ENCODE data around the gene FANCL. TPM values are rescaled to one million over a fixed set of nuclear protein-coding genes. Genes with fewer than 3 reads are reported as not detected.
"Not testable (repeated sequence)": the region's sequence is repeated elsewhere in the genome, so short reads cannot be mapped to it uniquely, and the experiment has no call there.

The FANCL gene
- total RNA-seq, 6 experiments from 2014 or later, result 5.5 to 11.6 (median 7.6) TPM

- TF ChIP-seq, protein P1, sequence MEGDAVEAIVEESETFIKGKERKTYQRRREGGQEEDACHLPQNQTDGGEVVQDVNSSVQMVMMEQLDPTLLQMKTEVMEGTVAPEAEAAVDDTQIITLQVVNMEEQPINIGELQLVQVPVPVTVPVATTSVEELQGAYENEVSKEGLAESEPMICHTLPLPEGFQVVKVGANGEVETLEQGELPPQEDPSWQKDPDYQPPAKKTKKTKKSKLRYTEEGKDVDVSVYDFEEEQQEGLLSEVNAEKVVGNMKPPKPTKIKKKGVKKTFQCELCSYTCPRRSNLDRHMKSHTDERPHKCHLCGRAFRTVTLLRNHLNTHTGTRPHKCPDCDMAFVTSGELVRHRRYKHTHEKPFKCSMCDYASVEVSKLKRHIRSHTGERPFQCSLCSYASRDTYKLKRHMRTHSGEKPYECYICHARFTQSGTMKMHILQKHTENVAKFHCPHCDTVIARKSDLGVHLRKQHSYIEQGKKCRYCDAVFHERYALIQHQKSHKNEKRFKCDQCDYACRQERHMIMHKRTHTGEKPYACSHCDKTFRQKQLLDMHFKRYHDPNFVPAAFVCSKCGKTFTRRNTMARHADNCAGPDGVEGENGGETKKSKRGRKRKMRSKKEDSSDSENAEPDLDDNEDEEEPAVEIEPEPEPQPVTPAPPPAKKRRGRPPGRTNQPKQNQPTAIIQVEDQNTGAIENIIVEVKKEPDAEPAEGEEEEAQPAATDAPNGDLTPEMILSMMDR (IDR thresholded peaks at IDR 0.05), result no peak
Observed at GRCh38 chr2:58186501-58186900, 54.6 kb downstream of the FANCL start.

DNA sequence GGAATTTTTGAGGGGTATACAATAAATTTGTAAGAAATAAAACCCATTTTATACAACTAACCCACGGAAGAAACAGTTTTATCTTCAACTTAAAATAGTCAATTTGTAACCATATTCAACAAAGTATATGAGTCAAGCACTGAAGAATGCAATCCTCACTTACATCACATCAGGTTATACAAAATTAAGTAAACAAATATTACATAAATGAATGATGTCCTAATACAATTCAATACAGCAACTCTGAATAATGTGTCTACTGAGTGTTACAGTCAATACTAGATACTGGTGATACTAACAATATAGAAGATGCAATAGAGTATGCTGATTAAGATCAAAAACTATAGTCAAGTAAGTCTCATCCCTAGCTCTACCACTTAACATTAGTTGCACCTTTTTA is 58.6 kb downstream of the FANCL start:
- Mint-ChIP-seq H3K27ac (no peak overlapping the region), H3K9me3 (peaks cover 4% of the 10 kb centered on the region), H3K4me1 (ENCODE audit: low read depth) (no peaks in the 10 kb centered on the region), H3K36me3 (ENCODE audit: low read depth) (peaks cover 17% of the 10 kb centered on the region), H3K4me3 (no peak overlapping the region), H3K27me3 (ENCODE audit: insufficient read depth) (no peaks in the 10 kb centered on the region)
- DNase-seq, result no peak
- TF ChIP-seq, protein P1 (IDR thresholded peaks at IDR 0.05), result no peak

More at GRCh38 chr2:58186501-58186900, 54.6 kb downstream of the FANCL start:
- no peak for DNase-seq
- Mint-ChIP-seq H3K27me3 (ENCODE audit: insufficient read depth) (no peaks in the 10 kb centered on the region), H3K9me3 (no peaks in the 10 kb centered on the region), H3K4me1 (ENCODE audit: low read depth) (no peaks in the 10 kb centered on the region), H3K27ac (no peak overlapping the region), H3K4me3 (no peak overlapping the region), H3K36me3 (ENCODE audit: low read depth) (peaks cover 9% of the 10 kb centered on the region)

DNA sequence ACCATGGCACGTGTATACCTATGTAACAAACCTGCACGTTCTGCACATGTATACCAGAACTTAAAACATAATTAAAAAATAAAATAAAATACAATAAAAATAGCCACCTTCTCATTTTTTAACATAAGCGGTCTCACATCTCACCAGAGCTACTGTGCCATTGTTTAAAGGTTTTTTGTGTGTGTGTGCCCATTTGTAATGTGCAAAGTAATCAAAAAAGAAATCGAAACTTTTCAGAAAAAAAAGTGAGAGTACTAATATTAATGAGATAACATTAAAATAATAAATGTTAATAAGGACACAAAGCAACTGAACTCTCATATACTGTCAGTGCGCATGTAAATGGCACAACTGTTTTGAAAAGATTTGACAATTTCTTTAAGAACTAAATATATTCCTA is 60.5 kb downstream of the FANCL start:
- peaks cover 13% of the 10 kb centered on the region for H3K36me3 Mint-ChIP-seq (ENCODE audit: low read depth)
- no peaks in the 10 kb centered on the region for H3K4me1 Mint-ChIP-seq (ENCODE audit: low read depth)
- no peak for DNase-seq
- H3K27me3 Mint-ChIP-seq (ENCODE audit: insufficient read depth), result no peaks in the 10 kb centered on the region
- TF ChIP-seq, protein P1 (IDR thresholded peaks at IDR 0.05), result no peak
- peaks cover 8% of the 10 kb centered on the region for H3K9me3 Mint-ChIP-seq
- no peak overlapping the region for H3K4me3 Mint-ChIP-seq
- H3K27ac Mint-ChIP-seq, result no peak overlapping the region

- H3K36me3 Mint-ChIP-seq (ENCODE audit: low read depth), result peaks cover 13% of the 10 kb centered on the region
- not testable (repeated sequence) for H3K27me3 Mint-ChIP-seq (ENCODE audit: insufficient read depth); DNase-seq; H3K27ac Mint-ChIP-seq; H3K4me1 Mint-ChIP-seq (ENCODE audit: low read depth); H3K9me3 Mint-ChIP-seq; H3K4me3 Mint-ChIP-seq
Observed at GRCh38 chr2:58180175-58180574, 61.0 kb downstream of the FANCL start.

GRCh38 chr2:58177187-58177586 is 63.9 kb downstream of the FANCL start:
- H3K27me3 Mint-ChIP-seq (ENCODE audit: insufficient read depth); H3K4me1 Mint-ChIP-seq (ENCODE audit: low read depth); H3K27ac Mint-ChIP-seq; H3K4me3 Mint-ChIP-seq; DNase-seq: not testable (repeated sequence)
- Mint-ChIP-seq H3K36me3 (ENCODE audit: low read depth) (peaks cover 34% of the 10 kb centered on the region), H3K9me3 (peaks cover 15% of the 10 kb centered on the region)

GRCh38 chr2:58171831-58172230 is 69.3 kb downstream of the FANCL start:
- not testable (repeated sequence) for DNase-seq; H3K27me3 Mint-ChIP-seq (ENCODE audit: insufficient read depth); H3K4me3 Mint-ChIP-seq; H3K4me1 Mint-ChIP-seq (ENCODE audit: low read depth); H3K27ac Mint-ChIP-seq
- Mint-ChIP-seq H3K36me3 (ENCODE audit: low read depth) (peaks cover 40% of the 10 kb centered on the region), H3K9me3 (peaks cover 18% of the 10 kb centered on the region)

DNA sequence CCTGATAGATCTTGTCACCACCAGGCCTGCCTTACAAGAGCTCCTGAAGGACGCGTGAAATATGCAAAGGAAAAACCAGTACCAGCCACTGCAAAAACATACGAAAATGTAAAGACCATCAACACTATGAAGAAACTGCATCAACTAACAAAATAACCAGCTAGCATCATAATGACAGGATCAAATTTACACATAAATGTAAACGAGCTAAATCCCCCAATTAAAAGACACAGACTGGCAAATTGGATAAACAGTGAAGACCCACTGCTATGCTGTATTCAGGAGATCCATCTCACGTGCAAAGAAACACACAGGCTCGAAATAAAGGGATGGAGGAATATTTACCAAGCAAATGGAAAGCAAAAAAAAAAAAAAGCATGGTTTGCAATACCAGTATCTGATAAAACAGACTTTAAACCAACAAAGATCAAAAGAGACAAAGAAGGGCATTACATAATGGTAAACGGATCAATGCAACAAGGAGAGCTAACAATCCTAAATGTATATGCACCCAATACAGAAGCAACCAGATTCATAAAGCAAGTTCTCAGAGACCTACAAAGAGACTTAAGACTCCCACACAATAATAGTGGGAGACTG is 70.7 kb downstream of the FANCL start:
- H3K9me3 Mint-ChIP-seq, result peaks cover 14% of the 10 kb centered on the region
- H3K27me3 Mint-ChIP-seq (ENCODE audit: insufficient read depth); H3K27ac Mint-ChIP-seq; DNase-seq; H3K4me1 Mint-ChIP-seq (ENCODE audit: low read depth); H3K4me3 Mint-ChIP-seq: not testable (repeated sequence)
- H3K36me3 Mint-ChIP-seq (ENCODE audit: low read depth), result peaks cover 40% of the 10 kb centered on the region

- DNase-seq; H3K27ac Mint-ChIP-seq; H3K27me3 Mint-ChIP-seq (ENCODE audit: insufficient read depth); H3K4me1 Mint-ChIP-seq (ENCODE audit: low read depth); H3K4me3 Mint-ChIP-seq: not testable (repeated sequence)
- H3K9me3 Mint-ChIP-seq, result peaks cover 14% of the 10 kb centered on the region
- H3K36me3 Mint-ChIP-seq (ENCODE audit: low read depth), result peaks cover 40% of the 10 kb centered on the region
Observed at GRCh38 chr2:58169845-58170244, 71.3 kb downstream of the FANCL start.

DNA sequence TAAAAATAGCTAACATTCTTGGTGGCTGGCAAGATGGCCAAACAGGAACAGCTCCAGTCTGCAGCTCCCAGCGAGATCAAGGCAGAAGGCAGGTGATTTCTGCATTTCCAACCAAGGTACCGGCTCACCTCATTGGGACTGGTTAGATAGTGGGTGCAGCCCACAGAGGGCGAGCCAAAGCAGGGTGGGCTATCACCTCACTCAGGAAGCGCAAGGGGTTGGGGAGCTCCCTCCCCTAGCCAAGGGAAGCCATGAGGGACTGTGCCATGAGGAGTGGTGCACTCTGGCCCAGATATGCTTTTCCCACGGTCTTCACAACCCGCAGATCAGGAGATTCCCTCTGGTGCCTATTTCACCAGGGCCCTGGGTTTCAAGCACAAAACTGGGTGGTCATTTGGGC is 73.0 kb downstream of the FANCL start:
- H3K4me3 Mint-ChIP-seq; H3K27ac Mint-ChIP-seq; H3K27me3 Mint-ChIP-seq (ENCODE audit: insufficient read depth); DNase-seq; H3K4me1 Mint-ChIP-seq (ENCODE audit: low read depth): not testable (repeated sequence)
- H3K36me3 Mint-ChIP-seq (ENCODE audit: low read depth), result peaks cover 27% of the 10 kb centered on the region
- peaks cover 13% of the 10 kb centered on the region for H3K9me3 Mint-ChIP-seq

Measured in HFFc6 (cell line).